GM19438 (cell line): Measurements from ENCODE around the gene ZCCHC3.

Experiments
- ATAC-seq: cut with Tn5 transposase; IDR thresholded peaks from one replicate; pipeline ENCODE4 v1.9.1; 2021; ENCODE audit warnings: low read depth; ENCODE audit not compliant: unreplicated experiment

The ZCCHC3 gene

GRCh38 chr20:310645-311044, 13.3 kb downstream of the ZCCHC3 start:
- ATAC-seq: no peak

- no peak for ATAC-seq
Measured at GRCh38 chr20:311609-312008, 14.2 kb downstream of the ZCCHC3 start.

GRCh38 chr20:312067-312466, 14.7 kb downstream of the ZCCHC3 start:
- ATAC-seq: no peak

- ATAC-seq: no peak
Measured at GRCh38 chr20:312866-313265, 15.5 kb downstream of the ZCCHC3 start.

GRCh38 chr20:313402-313801, 16.0 kb downstream of the ZCCHC3 start:
- no peak for ATAC-seq

GRCh38 chr20:313948-314347, 16.6 kb downstream of the ZCCHC3 start:
- no peak for ATAC-seq

- no peak for ATAC-seq
Measured at GRCh38 chr20:316316-317068, 19.1 kb downstream of the ZCCHC3 start.

GRCh38 chr20:324177-325044, 27.0 kb downstream of the ZCCHC3 start:
- ATAC-seq: peak; percentile 48

GRCh38 chr20:325045-325888, 27.9 kb downstream of the ZCCHC3 start, which contains the start of gene SOX12:
SOX12 (plus strand) TSS chr20:325552; CDS start chr20:325925, 373 bp downstream.
- peak; percentile 68 for ATAC-seq

GRCh38 chr20:325889-326644, 28.7 kb downstream of the ZCCHC3 start:
- peak; percentile 9 for ATAC-seq

- ATAC-seq: no peak
Measured at GRCh38 chr20:326645-327185, 29.3 kb downstream of the ZCCHC3 start.

GRCh38 chr20:327186-328026, 30.0 kb downstream of the ZCCHC3 start:
- ATAC-seq: no peak

GRCh38 chr20:328027-328974, 30.9 kb downstream of the ZCCHC3 start:
- no peak for ATAC-seq

- ATAC-seq: no peak
Measured at GRCh38 chr20:328975-329695, 31.8 kb downstream of the ZCCHC3 start.

- ATAC-seq: no peak
Measured at GRCh38 chr20:329851-330232, 32.5 kb downstream of the ZCCHC3 start.

GRCh38 chr20:330233-331149, 33.1 kb downstream of the ZCCHC3 start:
- no peak for ATAC-seq
